ENCODE data around the gene AKAP13. TPM values are rescaled to one million over a fixed set of nuclear protein-coding genes. Genes with fewer than 3 reads are reported as not detected.

The AKAP13 gene
- total and polyA plus RNA-seq, 2 of the 8 experiments (the other 6 are each of a cell fraction or from before 2014, with no cell fraction given) = 14.0 to 46.2 TPM

- Histone ChIP-seq H3K4ac (replicated peaks; ENCODE audit: insufficient read length, low read depth, low read length) (no peak overlapping the region), H3K9me3 (ENCODE audit: insufficient read depth in 2 of 2, low read depth in 1 of 2, low read length in 1 of 2) (no peaks in the 10 kb centered on the region), H3K36me3 (ENCODE audit: control insufficient read depth in 2 of 4, insufficient read depth in 4 of 4, low read length in 3 of 4) (peaks cover 0 to 5% (median 2%) of the 10 kb centered on the region in 4 experiments; a peak in 4 of 8 replicates), H3K18ac (ENCODE audit: extremely low read depth, low read length) (no peak overlapping the region), H2AFZ (ENCODE audit: low read length) (no peak overlapping the region), H4K8ac (ENCODE audit: extremely low read depth, insufficient read depth, low read length) (no peak overlapping the region), H4K91ac (replicated peaks; ENCODE audit: insufficient read length, low read length) (no peak overlapping the region), H3K9ac (replicated peaks in 1 of 4; ENCODE audit: extremely low read depth in 1 of 4, low read depth in 3 of 4, low read length in 3 of 4) (no peak overlapping the region), H2BK120ac (replicated peaks; ENCODE audit: low read depth, low read length) (no peak overlapping the region), H3K27me3 (replicated peaks in 1 of 4; ENCODE audit: control insufficient read depth in 3 of 4, extremely low read depth in 1 of 4, insufficient read depth in 3 of 4, low read length in 3 of 4) (no peaks in the 10 kb centered on the region), H3K56ac (replicated peaks; ENCODE audit: insufficient read length, low read depth, low read length) (no peak overlapping the region), H2BK5ac (ENCODE audit: low read depth, low read length) (no peak overlapping the region), H2AK5ac (ENCODE audit: low read depth, low read length) (no peak overlapping the region), H3K4me1 (replicated peaks in 1 of 4; ENCODE audit: control insufficient read depth in 3 of 4, insufficient read depth in 4 of 4, low read length in 3 of 4) (no peaks in the 10 kb centered on the region), H4K5ac (ENCODE audit: insufficient read length, low read depth, low read length) (no peak overlapping the region), H3K4me3 (ENCODE audit: extremely low read depth in 1 of 4, insufficient read depth in 2 of 4, low read depth in 3 of 4, low read length in 4 of 4) (no peak overlapping the region), H3K27ac (ENCODE audit: low read depth, low read length) (no peak overlapping the region), H4K20me1 (replicated peaks in 1 of 2; ENCODE audit: control insufficient read depth in 1 of 2, insufficient read depth in 2 of 2, low read length in 2 of 2) (peaks cover 0 to 2% of the 10 kb centered on the region in 2 experiments), H2BK15ac (ENCODE audit: low read length) (no peak overlapping the region), H2BK12ac (ENCODE audit: low read depth, low read length) (no peak overlapping the region), H3K79me1 (ENCODE audit: low read depth, low read length) (no peaks in the 10 kb centered on the region), H3K79me2 (ENCODE audit: control insufficient read depth in 1 of 2, insufficient read depth in 2 of 2, low read length in 2 of 2) (no peaks in the 10 kb centered on the region), H3K23ac (ENCODE audit: insufficient read length) (no peak overlapping the region), H3K4me2 (ENCODE audit: insufficient read depth in 1 of 2, low read depth in 2 of 2, low read length in 2 of 2) (no peak overlapping the region), H3K23me2 (ENCODE audit: low read depth, low read length) (no peaks in the 10 kb centered on the region; the same call in 1 of the 2 replicates), H3K14ac (ENCODE audit: insufficient read length) (no peak overlapping the region), H2BK20ac (ENCODE audit: low read length) (no peak overlapping the region)
- TF ChIP-seq EP300 (IDR thresholded peaks at IDR 0.05; ENCODE audit: borderline replicate concordance in 1 of 2, low read depth in 2 of 2, low read length in 2 of 2) (no peak), USF2 (IDR thresholded peaks at IDR 0.05; ENCODE audit: low read length) (no peak), CTCF (IDR thresholded peaks at IDR 0.05; ENCODE audit: control extremely low read depth in 1 of 3, insufficient read depth in 1 of 3, low read depth in 1 of 3, low read length in 3 of 3) (no peak), CBX8 (IDR thresholded peaks at IDR 0.05; ENCODE audit: borderline replicate concordance, low read depth, low read length) (no peak), SIRT6 (IDR thresholded peaks at IDR 0.05; ENCODE audit: low read length) (no peak), E2F6 (IDR thresholded peaks at IDR 0.05) (no peak), CBX5 (IDR thresholded peaks at IDR 0.05; ENCODE audit: low read depth, low read length) (no peak), KDM1A (IDR thresholded peaks at IDR 0.05; ENCODE audit: borderline replicate concordance, low read length) (no peak), CHD2 (IDR thresholded peaks at IDR 0.05; ENCODE audit: low read length) (no peak)
- POLR2A ChIA-PET (ENCODE audit: partially characterized antibody) = no interaction called here
- CTCF ChIA-PET (ENCODE audit: partially characterized antibody) = no interaction called here
- DNase-seq (ENCODE audit: low read depth in 1 of 2, low spot score in 2 of 2) (no peak), FAIRE-seq (no peak)
- WGBS, 2 experiments (ENCODE audit: extremely low coverage in 1 of 2, insufficient coverage in 1 of 2, insufficient read length in 1 of 2, insufficient replicate concordance in 2 of 2, low coverage in 1 of 2, low lambda C conversion rate in 2 of 2, missing lambda C conversion rate in 1 of 2) = 91% methylated on average over 4 of the region's 4 CpGs; no CpG with 5 or more reads in 1 of the 2 experiments
Observed at GRCh38 chr15:85679231-85679630, 298.8 kb downstream of the AKAP13 start.

Data from H1 (cell line).